Vagina (tissue), 2 donors: ENCODE measurements around the gene CUX1. TPM values are rescaled to one million over a fixed set of nuclear protein-coding genes. Genes with fewer than 3 reads are reported as not detected.

ENCODE experiments used
- DNase-seq, 2 donors: peaks; one replicate each; pipeline ENCODE4 v3.0.0-alpha.2; 2017; ENCODE audit errors: extremely low spot score in 2 of 2
- H3K27ac ChIP-seq: fragments of 200-600 bp; sonication (generic); one replicate; pipeline ENCODE4 v1.5.1; 2019
- H3K27me3 ChIP-seq: fragments of 200-600 bp; sonication (generic); one replicate; pipeline ENCODE4 v1.5.1; 2019
- H3K36me3 ChIP-seq, 2 donors: fragments of 200-600 bp; sonication (generic); one replicate each; pipeline ENCODE4 v1.5.1; 2017 to 2019
- H3K4me1 ChIP-seq: fragments of 200-600 bp; sonication (generic); one replicate; pipeline ENCODE4 v1.5.1; 2019
- H3K4me3 ChIP-seq, 2 donors: fragments of 200-600 bp; sonication (generic); 1 replicate in 1 of 2; 2 replicates in 1 of 2; pipeline ENCODE4 v1.5.1; 2016 to 2019
- H3K9me3 ChIP-seq: fragments of 200-600 bp; sonication (generic); one replicate; pipeline ENCODE4 v1.5.1; 2019
- POLR2A ChIP-seq, 2 donors: fragments of 450-650 bp; IDR thresholded peaks; one replicate each; pipeline ENCODE4 v1.6.1; 2017; ENCODE audit warnings: antibody characterized with exemption in 2 of 2, mild to moderate bottlenecking in 2 of 2, moderate library complexity in 2 of 2
- POLR2AphosphoS5 ChIP-seq, 2 donors: sonication (generic); formaldehyde crosslinking; IDR thresholded peaks; one replicate each; pipeline ENCODE4 v1.9.0; 2017; ENCODE audit warnings: antibody characterized with exemption in 2 of 2, mild to moderate bottlenecking in 2 of 2, low read depth in 1 of 2; ENCODE audit not compliant: insufficient read depth in 1 of 2
- intact Hi-C: fragments of 100-400 bp; cut with DNase I; formaldehyde crosslinking; loops from one replicate; pipeline ENCODE4 v1.15.1; 2023
- total RNA-seq: library from RNA; depleted of rRNA; stranded (reverse); fragments of >200 nt; gene quantifications from one replicate; pipeline ENCODE4 v1.2.3, GENCODE V29; 2016
- TF ChIP-seq, protein P1 (sequence below), 3 experiments: fragments of 450-650 bp in 2 of 3; fragments of 200-600 bp in 1 of 3; sonication (generic) in 1 of 3; IDR thresholded peaks; one replicate each; pipeline ENCODE4 v1.5.1; 2017 to 2019; ENCODE audit warnings: antibody characterized with exemption in 3 of 3, mild to moderate bottlenecking in 2 of 3, moderate library complexity in 2 of 3

The CUX1 gene
- total RNA-seq, 1 donor from 2014 or later, result 65.3 TPM

GRCh38 chr7:102294589-102294988 lies 477.2 kb downstream of the CUX1 start:
- H3K27me3 ChIP-seq, result no peaks in the 10 kb centered on the region
- TF ChIP-seq POLR2AphosphoS5 (IDR thresholded peaks at IDR 0.05; ENCODE audit: insufficient read depth in 1 of 2, low read depth in 1 of 2) (no peak), POLR2A (IDR thresholded peaks at IDR 0.05) (no peak)
- TF ChIP-seq, protein P1, sequence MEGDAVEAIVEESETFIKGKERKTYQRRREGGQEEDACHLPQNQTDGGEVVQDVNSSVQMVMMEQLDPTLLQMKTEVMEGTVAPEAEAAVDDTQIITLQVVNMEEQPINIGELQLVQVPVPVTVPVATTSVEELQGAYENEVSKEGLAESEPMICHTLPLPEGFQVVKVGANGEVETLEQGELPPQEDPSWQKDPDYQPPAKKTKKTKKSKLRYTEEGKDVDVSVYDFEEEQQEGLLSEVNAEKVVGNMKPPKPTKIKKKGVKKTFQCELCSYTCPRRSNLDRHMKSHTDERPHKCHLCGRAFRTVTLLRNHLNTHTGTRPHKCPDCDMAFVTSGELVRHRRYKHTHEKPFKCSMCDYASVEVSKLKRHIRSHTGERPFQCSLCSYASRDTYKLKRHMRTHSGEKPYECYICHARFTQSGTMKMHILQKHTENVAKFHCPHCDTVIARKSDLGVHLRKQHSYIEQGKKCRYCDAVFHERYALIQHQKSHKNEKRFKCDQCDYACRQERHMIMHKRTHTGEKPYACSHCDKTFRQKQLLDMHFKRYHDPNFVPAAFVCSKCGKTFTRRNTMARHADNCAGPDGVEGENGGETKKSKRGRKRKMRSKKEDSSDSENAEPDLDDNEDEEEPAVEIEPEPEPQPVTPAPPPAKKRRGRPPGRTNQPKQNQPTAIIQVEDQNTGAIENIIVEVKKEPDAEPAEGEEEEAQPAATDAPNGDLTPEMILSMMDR (IDR thresholded peaks at IDR 0.05), result no peak
- intact Hi-C loops, result no loop called here
- H3K36me3 ChIP-seq, result no peaks in the 10 kb centered on the region
- no peak overlapping the region for H3K4me3 ChIP-seq
- no peak overlapping the region for H3K27ac ChIP-seq
- H3K9me3 ChIP-seq, result no peaks in the 10 kb centered on the region
- no peak for DNase-seq
- H3K4me1 ChIP-seq, result peaks cover 6% of the 10 kb centered on the region

DNA sequence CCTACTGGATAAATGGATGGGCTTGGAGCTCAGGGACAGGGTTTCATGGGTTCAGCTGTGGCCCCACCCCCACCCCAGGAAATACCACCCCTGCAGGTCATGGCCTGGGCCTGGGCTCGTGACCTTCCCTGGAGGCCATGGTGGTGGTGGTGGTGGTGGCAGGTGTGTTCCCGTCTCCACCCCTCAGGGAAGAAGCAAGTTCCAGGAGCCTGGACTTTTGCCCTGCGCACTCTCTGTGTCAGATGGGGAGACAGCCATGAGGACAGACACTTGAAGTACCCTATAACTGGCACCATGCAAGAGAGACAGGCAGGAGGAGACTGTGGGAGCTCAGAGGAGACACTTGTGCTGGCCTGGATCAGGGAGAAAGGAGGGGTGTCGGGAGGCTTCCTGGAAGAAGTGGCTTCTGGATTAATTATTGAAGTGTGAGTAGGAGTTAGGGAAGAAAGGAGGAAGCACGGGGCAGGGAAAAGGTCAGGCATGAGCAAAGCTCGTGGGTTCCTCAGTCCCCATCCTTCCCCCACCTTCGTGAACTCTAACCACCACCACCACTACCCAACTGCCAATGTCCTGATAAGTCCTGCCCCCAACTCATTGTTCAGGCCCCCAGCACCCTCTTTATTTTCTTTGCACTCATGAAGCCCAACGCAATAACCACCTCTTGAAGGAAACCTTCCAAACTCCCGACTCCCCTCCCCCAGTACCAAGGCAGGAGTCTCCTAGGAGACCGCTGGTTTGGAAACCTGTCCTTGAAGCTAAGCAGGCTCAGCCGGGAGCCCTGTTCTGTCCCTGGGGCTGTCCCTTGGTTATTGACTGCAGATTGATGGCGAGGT lies 478.1 kb downstream of the CUX1 start:
- Histone ChIP-seq H3K4me3 (no peak overlapping the region), H3K4me1 (peaks cover 6% of the 10 kb centered on the region), H3K27ac (no peak overlapping the region), H3K27me3 (no peaks in the 10 kb centered on the region), H3K36me3 (no peaks in the 10 kb centered on the region), H3K9me3 (no peaks in the 10 kb centered on the region)
- DNase-seq, result no peak
- intact Hi-C loops, result no loop called here
- TF ChIP-seq, protein P1 (IDR thresholded peaks at IDR 0.05), result no peak
- no peak for TF ChIP-seq POLR2AphosphoS5 (IDR thresholded peaks at IDR 0.05; ENCODE audit: insufficient read depth in 1 of 2, low read depth in 1 of 2)
- no peak for TF ChIP-seq POLR2A (IDR thresholded peaks at IDR 0.05)

DNA sequence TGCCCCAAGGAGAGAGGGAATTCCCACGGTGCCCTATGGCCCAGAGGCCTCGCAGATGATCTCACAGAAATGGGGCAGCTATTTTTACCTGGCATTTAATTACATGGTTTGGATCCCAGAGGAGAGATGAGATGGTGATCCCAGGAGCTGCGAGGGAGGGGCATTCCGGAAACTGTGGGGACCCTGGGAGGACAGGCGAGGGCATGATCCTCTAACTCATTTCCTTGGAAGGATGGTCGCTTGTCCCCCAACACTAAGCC lies 478.7 kb downstream of the CUX1 start:
- no peak for TF ChIP-seq POLR2A (IDR thresholded peaks at IDR 0.05)
- TF ChIP-seq, protein P1 (IDR thresholded peaks at IDR 0.05), result no peak
- no peak for TF ChIP-seq POLR2AphosphoS5 (IDR thresholded peaks at IDR 0.05; ENCODE audit: insufficient read depth in 1 of 2, low read depth in 1 of 2)
- Histone ChIP-seq H3K4me1 (peaks cover 6% of the 10 kb centered on the region), H3K27me3 (no peaks in the 10 kb centered on the region), H3K9me3 (no peaks in the 10 kb centered on the region), H3K36me3 (no peaks in the 10 kb centered on the region), H3K4me3 (no peak overlapping the region), H3K27ac (no peak overlapping the region)
- no peak for DNase-seq
- intact Hi-C loops, result no loop called here

- intact Hi-C loops, result no loop called here
- DNase-seq, result no peak
- H3K9me3 ChIP-seq, result no peaks in the 10 kb centered on the region
- H3K4me1 ChIP-seq, result peaks cover 6% of the 10 kb centered on the region
- no peaks in the 10 kb centered on the region for H3K27me3 ChIP-seq
- no peak overlapping the region for H3K4me3 ChIP-seq
- TF ChIP-seq POLR2A (IDR thresholded peaks at IDR 0.05), result no peak
- TF ChIP-seq POLR2AphosphoS5 (IDR thresholded peaks at IDR 0.05; ENCODE audit: insufficient read depth in 1 of 2, low read depth in 1 of 2), result no peak
- TF ChIP-seq, protein P1 (IDR thresholded peaks at IDR 0.05), result no peak
- no peak overlapping the region for H3K27ac ChIP-seq
- no peaks in the 10 kb centered on the region for H3K36me3 ChIP-seq
These were observed 479.1 kb downstream of the CUX1 start for GRCh38 chr7:102296514-102296913.

DNA sequence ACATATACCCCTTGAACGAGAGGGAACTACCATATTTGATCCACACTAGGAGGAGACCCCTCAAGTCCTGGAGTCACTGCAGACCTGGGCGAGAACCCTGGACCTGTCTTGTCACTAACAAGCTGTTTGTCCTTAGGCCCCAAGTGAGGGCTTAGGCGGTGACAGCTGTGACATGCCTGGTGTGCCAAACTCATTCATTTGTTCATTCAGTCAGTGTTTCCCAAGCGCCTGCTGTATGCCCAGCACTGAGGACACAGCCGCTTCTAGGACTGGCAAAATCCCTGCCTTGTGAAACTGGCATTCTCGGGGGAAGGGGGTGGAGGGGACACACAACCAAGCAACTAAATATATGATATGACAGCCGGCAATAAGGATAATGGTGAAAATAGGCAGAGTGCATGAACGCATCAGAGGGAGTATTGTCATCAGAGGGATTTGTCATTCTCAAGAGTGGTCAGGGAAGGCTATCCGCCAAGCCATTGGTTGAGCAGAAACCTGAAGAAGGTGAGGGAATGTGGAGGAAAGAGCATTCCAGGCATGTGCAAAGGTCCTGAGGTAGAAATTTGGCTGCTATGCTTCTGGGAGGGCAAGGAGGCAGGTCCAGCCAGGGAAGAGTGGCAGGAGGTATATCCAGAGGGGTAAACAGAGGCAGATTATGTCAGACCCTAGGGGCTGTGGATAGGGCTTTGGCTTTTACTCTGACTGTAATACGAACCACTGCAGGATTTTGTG lies 480.2 kb downstream of the CUX1 start:
- no peaks in the 10 kb centered on the region for H3K36me3 ChIP-seq
- intact Hi-C loops, result no loop called here

More for the DNA sequence above, 480.2 kb downstream of the CUX1 start:
- Histone ChIP-seq H3K27ac (no peak overlapping the region), H3K4me3 (no peak overlapping the region), H3K4me1 (peaks cover 5% of the 10 kb centered on the region), H3K9me3 (no peaks in the 10 kb centered on the region), H3K27me3 (no peaks in the 10 kb centered on the region)
- DNase-seq, result no peak
- TF ChIP-seq POLR2AphosphoS5 (IDR thresholded peaks at IDR 0.05; ENCODE audit: insufficient read depth in 1 of 2, low read depth in 1 of 2) (no peak), POLR2A (IDR thresholded peaks at IDR 0.05) (no peak)
- TF ChIP-seq, protein P1 (IDR thresholded peaks at IDR 0.05), result no peak
